Gastrocnemius medialis (tissue), 4 donors: Measurements from ENCODE around the gene ARHGEF10L. TPM values are rescaled to one million over a fixed set of nuclear protein-coding genes. Genes with fewer than 3 reads are reported as not detected.

Source experiments
- ATAC-seq, 2 donors: fragments of 150-250 bp; one replicate each; pipeline ENCODE4 v1.9.1; 2016
- DNase-seq, 2 donors: peaks; one replicate each; pipeline ENCODE4 v3.0.0-alpha.2; 2019
- H3K27ac ChIP-seq, 4 donors: fragments of 200-600 bp; sonication (generic); 1 replicate in 1 of 4; 2 replicates in 3 of 4; pipeline ENCODE4 v1.5.1; 2016 to 2018; ENCODE audit warnings: mild to moderate bottlenecking in 2 of 4, moderate library complexity in 1 of 4
- H3K27me3 ChIP-seq, 3 donors: fragments of 200-600 bp; sonication (generic) in 2 of 3; 1 replicate in 1 of 3; 2 replicates in 2 of 3; pipeline versions ENCODE4 v1.5.1 to v1.6.0; 2016 to 2019; ENCODE audit warnings: mild to moderate bottlenecking in 1 of 3, moderate library complexity in 1 of 3
- H3K36me3 ChIP-seq, 2 donors: fragments of 200-600 bp; sonication (generic) in 1 of 2; one replicate each; pipeline ENCODE4 v1.5.1; 2017 to 2018
- H3K4me1 ChIP-seq, 2 donors: fragments of 200-600 bp; sonication (generic) in 1 of 2; one replicate each; pipeline ENCODE4 v1.5.1; 2016 to 2017; ENCODE audit warnings: mild to moderate bottlenecking in 2 of 2
- H3K4me3 ChIP-seq, 4 donors: fragments of 200-600 bp; sonication (generic) in 3 of 4; 1 replicate in 1 of 4; 2 replicates in 3 of 4; pipeline ENCODE4 v1.5.1; 2016 to 2019; ENCODE audit warnings: mild to moderate bottlenecking in 2 of 4
- H3K9me3 ChIP-seq, 3 donors: fragments of 200-600 bp; sonication (generic) in 2 of 3; 1 replicate in 1 of 3; 2 replicates in 2 of 3; pipeline ENCODE4 v1.5.1; 2016 to 2019
- POLR2A ChIP-seq, 2 donors: fragments of 450-650 bp; IDR thresholded peaks; one replicate each; pipeline ENCODE4 v1.6.1; 2017; ENCODE audit warnings: antibody characterized with exemption in 2 of 2, mild to moderate bottlenecking in 2 of 2, moderate library complexity in 2 of 2
- in situ Hi-C, 4 donors: fragments of 200-750 bp; cut with MboI; loops; one replicate each; pipeline versions ENCODE4 v1.15.0 to v1.8.0; 2017; ENCODE audit warnings: low sequenced_read_pairs in 4 of 4
- intact Hi-C: fragments of 100-400 bp; cut with DNase I; formaldehyde crosslinking; loops from one replicate; pipeline ENCODE4 v1.15.1; 2023; ENCODE audit warnings: low total_unique reads
- total RNA-seq, 4 donors: library from RNA; depleted of rRNA; stranded (reverse); fragments of >200 nt; gene quantifications; one replicate each; pipeline versions ENCODE4 v1.1.0 to v1.2.3, GENCODE V29; 2016
- TF ChIP-seq, protein P1 (sequence below), 5 experiments: fragments of 450-650 bp in 3 of 5; fragments of 200-600 bp in 2 of 5; sonication (generic) in 2 of 5; IDR thresholded peaks in 4 of 5; conservative IDR thresholded peaks in 1 of 5; 1 replicate in 4 of 5; 2 replicates in 1 of 5; pipeline ENCODE4 v1.5.1; 2016 to 2019; ENCODE audit warnings: antibody characterized with exemption in 5 of 5, mild to moderate bottlenecking in 3 of 5, moderate library complexity in 3 of 5

ARHGEF10L gene
- total RNA-seq, 4 donors from 2014 or later: 21.2 to 111 (median 73.8) TPM

DNA sequence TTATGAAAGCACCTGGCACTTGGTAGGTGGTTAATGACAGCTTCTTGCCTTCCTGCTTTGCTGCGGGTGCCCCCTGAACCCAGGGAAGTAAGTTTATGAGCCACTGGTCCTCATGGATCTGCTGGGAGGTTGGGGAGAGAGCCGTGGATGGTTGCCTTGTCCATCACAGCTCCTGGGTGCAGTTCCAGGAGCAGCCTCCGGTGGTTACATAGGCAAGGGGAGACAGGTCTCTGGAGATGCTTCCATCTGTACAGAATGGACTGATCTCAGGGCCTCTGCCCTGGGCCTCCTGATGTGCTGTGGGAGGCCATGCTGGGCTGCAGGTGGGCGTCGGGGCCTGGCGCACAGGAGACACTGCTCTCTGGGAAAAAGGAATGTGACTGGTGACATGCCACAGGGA, 31.6 kb upstream of the ARHGEF10L start:
- Histone ChIP-seq H3K36me3 (no peaks in the 10 kb centered on the region), H3K27me3 (no peaks in the 10 kb centered on the region), H3K4me3 (no peak overlapping the region), H3K9me3 (no peaks in the 10 kb centered on the region), H3K4me1 (peaks cover 3% of the 10 kb centered on the region in 2 donors), H3K27ac (no peak overlapping the region)
- ATAC-seq (no peak), DNase-seq (no peak)
- intact Hi-C loops: no loop called here
- in situ Hi-C loops: loop anchor here in 2 of 4 donors (5.0 kb wide), 1 partner anchor 99 kb away; no protein-coding TSS in a partner anchor
- TF ChIP-seq, protein P1, sequence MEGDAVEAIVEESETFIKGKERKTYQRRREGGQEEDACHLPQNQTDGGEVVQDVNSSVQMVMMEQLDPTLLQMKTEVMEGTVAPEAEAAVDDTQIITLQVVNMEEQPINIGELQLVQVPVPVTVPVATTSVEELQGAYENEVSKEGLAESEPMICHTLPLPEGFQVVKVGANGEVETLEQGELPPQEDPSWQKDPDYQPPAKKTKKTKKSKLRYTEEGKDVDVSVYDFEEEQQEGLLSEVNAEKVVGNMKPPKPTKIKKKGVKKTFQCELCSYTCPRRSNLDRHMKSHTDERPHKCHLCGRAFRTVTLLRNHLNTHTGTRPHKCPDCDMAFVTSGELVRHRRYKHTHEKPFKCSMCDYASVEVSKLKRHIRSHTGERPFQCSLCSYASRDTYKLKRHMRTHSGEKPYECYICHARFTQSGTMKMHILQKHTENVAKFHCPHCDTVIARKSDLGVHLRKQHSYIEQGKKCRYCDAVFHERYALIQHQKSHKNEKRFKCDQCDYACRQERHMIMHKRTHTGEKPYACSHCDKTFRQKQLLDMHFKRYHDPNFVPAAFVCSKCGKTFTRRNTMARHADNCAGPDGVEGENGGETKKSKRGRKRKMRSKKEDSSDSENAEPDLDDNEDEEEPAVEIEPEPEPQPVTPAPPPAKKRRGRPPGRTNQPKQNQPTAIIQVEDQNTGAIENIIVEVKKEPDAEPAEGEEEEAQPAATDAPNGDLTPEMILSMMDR (IDR thresholded peaks at IDR 0.05 in 4 of 5, conservative IDR thresholded peaks at IDR 0.05 in 1 of 5): no peak
- no peak for TF ChIP-seq POLR2A (IDR thresholded peaks at IDR 0.05)

DNA sequence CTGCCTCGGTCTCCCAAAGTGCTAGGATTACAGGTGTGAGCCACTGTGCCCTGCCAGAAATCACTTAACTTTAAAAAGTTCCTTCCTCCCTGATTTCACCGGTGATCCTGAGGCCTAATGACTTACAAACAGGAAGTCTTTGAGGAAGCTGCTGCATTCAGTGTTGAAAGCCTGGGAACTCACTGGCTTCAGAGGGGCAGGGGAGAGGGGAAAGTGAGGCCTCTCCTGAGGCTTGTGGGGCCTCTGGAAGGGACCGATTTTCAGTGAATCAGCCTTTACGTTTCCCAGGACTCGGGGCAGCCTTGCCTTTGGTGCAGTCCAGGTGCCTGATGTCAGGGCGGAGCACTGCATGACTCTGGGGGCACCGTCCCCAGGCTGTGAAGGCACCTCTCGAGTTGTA, 30.1 kb upstream of the ARHGEF10L start:
- Histone ChIP-seq H3K27me3 (no peaks in the 10 kb centered on the region), H3K27ac (no peak overlapping the region), H3K36me3 (no peaks in the 10 kb centered on the region), H3K4me1 (no peaks in the 10 kb centered on the region), H3K4me3 (no peak overlapping the region), H3K9me3 (no peaks in the 10 kb centered on the region)
- in situ Hi-C loops (loop anchor here in 2 of 4 donors (5.0 kb wide), 1 partner anchor 98 kb away; no protein-coding TSS in a partner anchor), intact Hi-C loops (no loop called here)
- ATAC-seq (no peak), DNase-seq (no peak)
- TF ChIP-seq, protein P1 (IDR thresholded peaks at IDR 0.05 in 4 of 5, conservative IDR thresholded peaks at IDR 0.05 in 1 of 5): no peak
- no peak for TF ChIP-seq POLR2A (IDR thresholded peaks at IDR 0.05)

DNA sequence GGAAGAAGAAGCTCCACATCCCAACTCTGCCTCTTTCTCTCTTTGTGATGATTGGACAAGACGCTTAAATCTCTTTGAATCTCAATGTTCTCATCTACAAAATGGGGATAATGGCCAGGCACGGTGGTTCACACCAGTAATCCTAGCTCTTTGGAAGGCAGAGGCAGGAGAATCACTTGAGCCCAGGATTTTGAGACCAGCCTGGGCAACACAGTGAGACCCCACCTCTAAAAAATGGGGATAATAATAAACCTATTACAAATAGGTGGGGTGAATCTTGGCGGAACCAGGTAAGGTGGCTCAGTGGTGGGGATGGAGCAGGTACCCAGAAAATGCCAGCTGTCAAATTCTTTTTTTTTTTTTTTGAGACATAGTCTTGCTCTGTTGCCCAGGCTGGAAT, 29.4 kb upstream of the ARHGEF10L start:
- in situ Hi-C loops: no loop called here
- intact Hi-C loops: no loop called here
- no peaks in the 10 kb centered on the region for H3K27me3 ChIP-seq

DNA sequence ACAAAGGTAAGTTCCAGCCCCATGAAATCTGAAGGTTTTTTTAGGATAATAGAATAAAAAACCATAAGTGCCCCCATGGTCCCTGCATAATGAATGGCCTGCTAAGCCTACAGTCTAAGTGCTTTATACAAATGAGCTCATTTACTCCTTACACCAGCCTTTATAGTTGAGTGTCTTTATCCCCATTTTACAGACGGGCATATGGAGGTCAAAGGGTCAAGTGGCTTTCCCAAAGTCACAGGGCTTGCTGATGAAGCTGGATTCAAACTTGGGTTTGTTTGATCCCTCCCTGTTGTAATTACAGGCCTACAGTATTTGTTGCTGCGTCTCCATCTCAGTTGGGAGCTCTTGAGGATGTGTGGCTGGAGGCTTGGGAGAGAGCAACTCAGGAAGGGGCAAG, 28.3 kb upstream of the ARHGEF10L start:
- in situ Hi-C loops (no loop called here), intact Hi-C loops (no loop called here)
- DNase-seq (no peak), ATAC-seq (no peak)
- H3K4me3 ChIP-seq: no peak overlapping the region
- H3K36me3 ChIP-seq: no peaks in the 10 kb centered on the region
- no peak overlapping the region for H3K27ac ChIP-seq
- H3K4me1 ChIP-seq: peaks cover 0 to 6% of the 10 kb centered on the region in 2 donors
- no peaks in the 10 kb centered on the region for H3K27me3 ChIP-seq
- no peaks in the 10 kb centered on the region for H3K9me3 ChIP-seq
- TF ChIP-seq, protein P1 (IDR thresholded peaks at IDR 0.05 in 4 of 5, conservative IDR thresholded peaks at IDR 0.05 in 1 of 5): no peak
- no peak for TF ChIP-seq POLR2A (IDR thresholded peaks at IDR 0.05)

More for the DNA sequence above, 29.4 kb upstream of the ARHGEF10L start:
- DNase-seq: no peak
- Histone ChIP-seq H3K9me3 (no peaks in the 10 kb centered on the region), H3K36me3 (no peaks in the 10 kb centered on the region), H3K4me1 (peaks cover 0 to 6% of the 10 kb centered on the region in 2 donors), H3K4me3 (no peak overlapping the region), H3K27ac (no peak overlapping the region)
- no peak for ATAC-seq
- TF ChIP-seq, protein P1 (IDR thresholded peaks at IDR 0.05 in 4 of 5, conservative IDR thresholded peaks at IDR 0.05 in 1 of 5): no peak
- TF ChIP-seq POLR2A (IDR thresholded peaks at IDR 0.05): no peak

DNA sequence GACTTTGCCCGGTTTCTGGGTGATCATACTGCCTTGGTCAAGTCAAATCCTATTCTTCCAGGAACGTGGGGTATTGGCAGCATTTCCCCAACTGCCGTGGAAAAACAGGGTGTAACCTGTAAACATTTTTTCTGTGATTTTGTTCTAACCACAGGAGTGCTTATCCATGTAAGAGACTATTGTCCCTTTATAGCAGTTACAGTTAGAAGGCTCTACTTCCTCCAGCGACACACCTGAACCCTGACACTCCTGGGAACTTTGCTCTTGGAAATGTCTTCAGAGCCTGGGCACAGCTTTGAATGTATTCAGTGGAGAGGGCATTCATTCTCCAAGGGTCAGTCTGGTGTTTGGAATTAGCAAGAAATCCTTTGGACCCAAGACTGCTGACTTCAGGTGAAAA, 26.4 kb upstream of the ARHGEF10L start:
- TF ChIP-seq, protein P1 (IDR thresholded peaks at IDR 0.05 in 4 of 5, conservative IDR thresholded peaks at IDR 0.05 in 1 of 5): no peak
- TF ChIP-seq POLR2A (IDR thresholded peaks at IDR 0.05): no peak
- Histone ChIP-seq H3K4me1 (peaks cover 0 to 6% of the 10 kb centered on the region in 2 donors), H3K27me3 (no peaks in the 10 kb centered on the region), H3K27ac (no peak overlapping the region), H3K9me3 (no peaks in the 10 kb centered on the region), H3K4me3 (no peak overlapping the region), H3K36me3 (no peaks in the 10 kb centered on the region)
- ATAC-seq: no peak
- no peak for DNase-seq
- in situ Hi-C loops: no loop called here
- intact Hi-C loops: no loop called here
